Liver (tissue), 10 donors: ENCODE measurements around the gene TAF1D. TPM values are rescaled to one million over a fixed set of nuclear protein-coding genes. Genes with fewer than 3 reads are reported as not detected.

Source experiments
- DNase-seq: peaks from one replicate; pipeline ENCODE4 v3.0.0-alpha.2; 2017; ENCODE audit warnings: low spot score
- H3K27ac ChIP-seq, 2 donors: one replicate each; pipeline ENCODE4 v1.7.0; 2013; ENCODE audit warnings: inconsistent platforms in 2 of 2, low read length in 2 of 2, control low read depth in 1 of 2, low read depth in 1 of 2, mild to moderate bottlenecking in 1 of 2
- H3K27me3 ChIP-seq, 4 donors: one replicate each; pipeline versions ENCODE4 v1.6.1 to v1.7.0; 2013; ENCODE audit warnings: low read length in 3 of 4, inconsistent platforms in 1 of 4, mild to moderate bottlenecking in 1 of 4, moderate library complexity in 1 of 4; ENCODE audit not compliant: control insufficient read depth in 4 of 4, insufficient read depth in 4 of 4
- H3K36me3 ChIP-seq, 4 donors: one replicate each; pipeline versions ENCODE4 v1.6.1 to v1.7.0; 2013; ENCODE audit warnings: low read length in 3 of 4, mild to moderate bottlenecking in 3 of 4, low read depth in 1 of 4, moderate library complexity in 1 of 4; ENCODE audit not compliant: control insufficient read depth in 4 of 4, insufficient read depth in 3 of 4
- H3K4me1 ChIP-seq, 4 donors: one replicate each; pipeline versions ENCODE4 v1.6.1 to v1.7.0; 2013; ENCODE audit warnings: low read length in 3 of 4, mild to moderate bottlenecking in 3 of 4, moderate library complexity in 1 of 4; ENCODE audit not compliant: control insufficient read depth in 4 of 4, insufficient read depth in 4 of 4
- H3K4me3 ChIP-seq, 3 donors: one replicate each; pipeline versions ENCODE4 v1.6.1 to v1.7.0; 2013; ENCODE audit warnings: low read length in 3 of 3, control low read depth in 1 of 3, low read depth in 1 of 3, mild to moderate bottlenecking in 1 of 3
- H3K9ac ChIP-seq, 2 donors: one replicate each; pipeline ENCODE4 v1.7.0; 2013; ENCODE audit warnings: low read length in 2 of 2, mild to moderate bottlenecking in 2 of 2, moderate library complexity in 2 of 2, control low read depth in 1 of 2, low read depth in 1 of 2
- H3K9me3 ChIP-seq, 4 donors: one replicate each; pipeline versions ENCODE4 v1.6.1 to v1.7.0; 2013; ENCODE audit warnings: low read length in 3 of 4; ENCODE audit not compliant: control insufficient read depth in 4 of 4
- EGR1 ChIP-seq, 2 donors: IDR thresholded peaks; 2 replicates each; pipeline ENCODE4 v1.6.1; 2016 to 2018; ENCODE audit warnings: antibody characterized with exemption in 2 of 2, low read depth in 2 of 2
- FOXA1 ChIP-seq: IDR thresholded peaks from 2 replicates; pipeline ENCODE4 v1.6.1; 2016; ENCODE audit warnings: antibody characterized with exemption
- FOXA2 ChIP-seq: IDR thresholded peaks from 2 replicates; pipeline ENCODE4 v1.6.1; 2016; ENCODE audit warnings: antibody characterized with exemption
- GABPA ChIP-seq, 2 donors: IDR thresholded peaks in 1 of 2; conservative IDR thresholded peaks in 1 of 2; 2 replicates each; pipeline ENCODE4 v1.6.1; 2016; ENCODE audit warnings: antibody characterized with exemption in 2 of 2, mild to moderate bottlenecking in 1 of 2, moderate library complexity in 1 of 2
- HNF4A ChIP-seq, 2 donors: conservative IDR thresholded peaks; 2 replicates each; pipeline ENCODE4 v1.6.1; 2016; ENCODE audit warnings: antibody characterized with exemption in 2 of 2, mild to moderate bottlenecking in 2 of 2
- HNF4G ChIP-seq: IDR thresholded peaks from 2 replicates; pipeline ENCODE4 v1.6.1; 2016; ENCODE audit warnings: antibody characterized with exemption
- JUND ChIP-seq, 2 donors: IDR thresholded peaks; 2 replicates each; pipeline ENCODE4 v1.6.1; 2016; ENCODE audit warnings: antibody characterized with exemption in 2 of 2
- MAX ChIP-seq: IDR thresholded peaks from 2 replicates; pipeline ENCODE4 v1.6.1; 2016; ENCODE audit warnings: antibody characterized with exemption
- NR2F2 ChIP-seq: IDR thresholded peaks from 2 replicates; pipeline ENCODE4 v1.6.1; 2016; ENCODE audit warnings: antibody characterized with exemption
- RAD21 ChIP-seq, 2 donors: IDR thresholded peaks; 2 replicates each; pipeline ENCODE4 v1.6.1; 2016; ENCODE audit warnings: antibody characterized with exemption in 2 of 2, mild to moderate bottlenecking in 2 of 2
- RXRA ChIP-seq, 2 donors: IDR thresholded peaks; 2 replicates each; pipeline ENCODE4 v1.6.1; 2017 to 2018; ENCODE audit warnings: antibody characterized with exemption in 2 of 2, mild to moderate bottlenecking in 1 of 2
- TAF1 ChIP-seq: conservative IDR thresholded peaks from 2 replicates; pipeline ENCODE4 v1.6.1; 2016; ENCODE audit warnings: antibody characterized with exemption, mild to moderate bottlenecking
- YY1 ChIP-seq: IDR thresholded peaks from 2 replicates; pipeline ENCODE4 v1.6.1; 2016; ENCODE audit warnings: antibody characterized with exemption, mild to moderate bottlenecking
- WGBS: extraction: QIAGEN DNeasy Blood & Tissue Kit; methylation state at CpG from one replicate; pipeline ENCODE4 v1.1.7; 2013; 5-methylcytosine and 5-hydroxymethylcytosine counted together
- polyA plus RNA-seq, 2 donors: library from polyadenylated mRNA; stranded (reverse) in 1 of 2; unstranded in 1 of 2; fragments of 200-250 nt in 1 of 2; fragments of >200 nt in 1 of 2; fragmentation: Nextera tagmentation in 1 of 2; extraction: Ambion mirVana in 1 of 2; gene quantifications; one replicate each; pipeline versions ENCODE4 v1.2.1 to v1.2.3, GENCODE V29; 2013 to 2015
- small RNA-seq: library from RNA; depleted of rRNA; stranded (forward); fragments of <200 nt; gene quantifications from one replicate; pipeline ENCODE3, GENCODE V24; 2014
- total RNA-seq, 2 donors: library from RNA; depleted of rRNA; stranded (reverse); fragments of >200 nt; gene quantifications; one replicate each; pipeline ENCODE4 v1.2.3, GENCODE V29; 2014
- TF ChIP-seq, protein P1 (sequence below): IDR thresholded peaks from 2 replicates; pipeline ENCODE4 v1.6.1; 2016; ENCODE audit warnings: antibody characterized with exemption
- TF ChIP-seq, protein P2 (sequence below): IDR thresholded peaks from 2 replicates; pipeline ENCODE4 v1.6.1; 2016; ENCODE audit warnings: antibody characterized with exemption
- donor health status: healthy.
- donor health status: healthy.
- donor health status: healthy.
- donor health status: healthy.
- donor health status: healthy.

Gene TAF1D
- total and polyA plus RNA-seq, 4 donors, result 18.2 to 97.7 (median 29.7) TPM

GRCh38 chr11:93686226-93686625 is 55.1 kb downstream of the TAF1D start:
- H3K36me3 ChIP-seq, result peaks cover 6 to 43% (median 21%) of the 10 kb centered on the region in 4 donors
- WGBS, result 98% methylated on average over 2 of the region's 2 CpGs
- no peaks in the 10 kb centered on the region for H3K4me1 ChIP-seq
- DNase-seq, result no peak
- no peak overlapping the region for H3K9ac ChIP-seq
- H3K27ac ChIP-seq, result no peak overlapping the region
- TF ChIP-seq TAF1 (no peak), HNF4A (conservative IDR thresholded peaks at IDR 0.05) (no peak), MAX (no peak), RAD21 (IDR thresholded peaks at IDR 0.05) (no peak), JUND (IDR thresholded peaks at IDR 0.05) (no peak), GABPA (IDR thresholded peaks at IDR 0.05 in 1 of 2, conservative IDR thresholded peaks at IDR 0.05 in 1 of 2) (no peak), NR2F2 (no peak), FOXA1 (no peak), RXRA (IDR thresholded peaks at IDR 0.05) (no peak), EGR1 (IDR thresholded peaks at IDR 0.05; ENCODE audit: low read depth in 2 of 2) (no peak), HNF4G (no peak), FOXA2 (no peak), YY1 (no peak)
- TF ChIP-seq, protein P1, sequence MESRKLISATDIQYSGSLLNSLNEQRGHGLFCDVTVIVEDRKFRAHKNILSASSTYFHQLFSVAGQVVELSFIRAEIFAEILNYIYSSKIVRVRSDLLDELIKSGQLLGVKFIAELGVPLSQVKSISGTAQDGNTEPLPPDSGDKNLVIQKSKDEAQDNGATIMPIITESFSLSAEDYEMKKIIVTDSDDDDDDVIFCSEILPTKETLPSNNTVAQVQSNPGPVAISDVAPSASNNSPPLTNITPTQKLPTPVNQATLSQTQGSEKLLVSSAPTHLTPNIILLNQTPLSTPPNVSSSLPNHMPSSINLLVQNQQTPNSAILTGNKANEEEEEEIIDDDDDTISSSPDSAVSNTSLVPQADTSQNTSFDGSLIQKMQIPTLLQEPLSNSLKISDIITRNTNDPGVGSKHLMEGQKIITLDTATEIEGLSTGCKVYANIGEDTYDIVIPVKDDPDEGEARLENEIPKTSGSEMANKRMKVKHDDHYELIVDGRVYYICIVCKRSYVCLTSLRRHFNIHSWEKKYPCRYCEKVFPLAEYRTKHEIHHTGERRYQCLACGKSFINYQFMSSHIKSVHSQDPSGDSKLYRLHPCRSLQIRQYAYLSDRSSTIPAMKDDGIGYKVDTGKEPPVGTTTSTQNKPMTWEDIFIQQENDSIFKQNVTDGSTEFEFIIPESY, result no peak
- TF ChIP-seq, protein P2, sequence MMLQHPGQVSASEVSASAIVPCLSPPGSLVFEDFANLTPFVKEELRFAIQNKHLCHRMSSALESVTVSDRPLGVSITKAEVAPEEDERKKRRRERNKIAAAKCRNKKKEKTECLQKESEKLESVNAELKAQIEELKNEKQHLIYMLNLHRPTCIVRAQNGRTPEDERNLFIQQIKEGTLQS, result no peak
- H3K4me3 ChIP-seq, result no peak overlapping the region
- no peaks in the 10 kb centered on the region for H3K27me3 ChIP-seq
- no peaks in the 10 kb centered on the region for H3K9me3 ChIP-seq

Small RNA genes within 50 kb of the gene (small RNA-seq; reads per million reads assigned to genes)
- gene RF00019 (not detected), gene RF00493 (22.2 reads per million, percentile 96 among the genes with 10 or more reads in this experiment), gene SCARNA9 (not detected), gene SNORA1 (not detected), gene SNORA18 (not detected), gene SNORA25 (not detected), gene SNORA32 (not detected), gene SNORA40 (not detected), gene SNORA8 (not detected), gene SNORD5 (not detected), gene SNORD6 (1,199 reads per million, percentile 99 among the genes with 10 or more reads in this experiment)

Other genes starting within 250 kb of the TAF1D start
- gene SMCO4, start 198.1 kb downstream of the TAF1D start, total RNA-seq, result 10 to 100 TPM; 21.2 to 36.4 TPM
- gene SMCO4, start 198.1 kb downstream of the TAF1D start, polyA plus RNA-seq, result 10 to 100 TPM; 59.4 to 98.8 TPM
- 10 to 100 TPM in 1 of 2 donors, 1 to 10 TPM in 1; 9.7 to 15.7 TPM for gene CEP295, start 79.8 kb downstream of the TAF1D start, total RNA-seq
- gene CEP295, start 79.8 kb downstream of the TAF1D start, polyA plus RNA-seq, result 1 to 10 TPM; 1.6 to 1.8 TPM
- 100 to 1,000 TPM in 1 of 2 donors, 10 to 100 TPM in 1; 79.8 to 154 TPM for gene C11orf54, start 177 bp upstream of the TAF1D start, total RNA-seq
- 100 to 1,000 TPM in 1 of 2 donors, 10 to 100 TPM in 1; 60.8 to 148 TPM for gene C11orf54, start 177 bp upstream of the TAF1D start, polyA plus RNA-seq
- 10 to 100 TPM; 10.0 to 12.7 TPM for gene MED17, start 42.8 kb upstream of the TAF1D start, total RNA-seq
- 1 to 10 TPM; 2.8 to 5.0 TPM for gene MED17, start 42.8 kb upstream of the TAF1D start, polyA plus RNA-seq
- not detected for gene VSTM5, start 109.1 kb upstream of the TAF1D start, total RNA-seq
- gene VSTM5, start 109.1 kb upstream of the TAF1D start, polyA plus RNA-seq, result under 1 TPM in 1 of 2 donors, not detected in 1; 0.05 TPM